HG02981 (cell line): ENCODE results near the gene MTR.

ENCODE experiments used
- ATAC-seq: cut with Tn5 transposase; IDR thresholded peaks from one replicate; pipeline ENCODE4 v1.9.1; 2021; ENCODE audit warnings: mild to moderate bottlenecking, moderate library complexity; ENCODE audit not compliant: unreplicated experiment

The MTR gene

GRCh38 chr1:236947794-236948193, 152.7 kb downstream of the MTR start:
- no peak for ATAC-seq

GRCh38 chr1:236948381-236948780, 153.3 kb downstream of the MTR start:
- no peak for ATAC-seq

GRCh38 chr1:236948996-236949395, 153.9 kb downstream of the MTR start:
- ATAC-seq: no peak

- no peak for ATAC-seq
Observed at GRCh38 chr1:236950365-236950764, 155.3 kb downstream of the MTR start.

- ATAC-seq: no peak
Observed at GRCh38 chr1:236951672-236952071, 156.6 kb downstream of the MTR start.

- ATAC-seq: no peak
Observed at GRCh38 chr1:236952246-236953003, 157.3 kb downstream of the MTR start.

DNA sequence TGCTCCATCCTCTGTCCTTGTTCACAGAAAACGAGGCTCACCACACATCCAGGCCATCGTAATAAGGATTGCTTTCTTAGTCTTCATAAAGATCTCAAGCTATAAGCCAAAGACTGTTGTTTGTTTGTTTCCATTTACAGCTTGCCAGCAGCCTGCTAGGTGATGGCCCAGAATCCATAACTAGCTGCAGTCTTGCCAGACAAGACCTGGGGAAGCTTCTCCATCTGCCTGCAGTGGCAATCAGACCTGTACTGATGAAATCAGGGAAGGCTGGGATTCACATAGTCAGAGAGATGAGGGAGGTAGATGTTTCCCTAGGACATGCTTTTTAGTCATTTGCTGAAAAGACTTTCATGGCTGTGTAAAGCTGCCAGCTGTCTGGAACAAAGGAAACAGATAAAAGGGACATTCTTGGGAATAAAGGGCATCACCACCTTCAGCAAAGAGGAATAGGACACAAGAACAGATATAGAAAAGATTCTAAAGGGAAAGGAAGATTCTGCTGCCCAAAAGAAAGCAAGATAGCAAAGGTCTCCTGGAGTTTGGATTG, 158.1 kb downstream of the MTR start:
- ATAC-seq: no peak
